PFSK-1 (cell line): ENCODE measurements around the gene POP4. TPM values are rescaled to one million over a fixed set of nuclear protein-coding genes. Genes with fewer than 3 reads are reported as not detected.

Source experiments
- FOXP2 ChIP-seq: optimal IDR thresholded peaks from 2 replicates; pipeline ENCODE3; 2011; ENCODE audit warnings: borderline replicate concordance, control low read depth, inconsistent platforms; ENCODE audit not compliant: insufficient read depth; ENCODE audit errors: extremely low read length, extremely low read depth
- POLR2AphosphoS5 ChIP-seq: IDR thresholded peaks from 2 replicates; pipeline ENCODE4 v1.6.1; 2012; ENCODE audit warnings: low read depth, mild to moderate bottlenecking, control low read depth, low read length, moderate library complexity
- REST ChIP-seq, 2 experiments: IDR thresholded peaks; 2 replicates each; pipeline versions ENCODE4 v1.6.1 to v1.8.0; 2011 to 2012; ENCODE audit warnings: low read depth in 2 of 2, low read length in 2 of 2, control low read depth in 1 of 2, inconsistent platforms in 1 of 2, mild to moderate bottlenecking in 1 of 2, moderate library complexity in 1 of 2; ENCODE audit not compliant: insufficient read depth in 1 of 2
- SIN3A ChIP-seq: IDR thresholded peaks from 2 replicates; pipeline ENCODE4 v1.6.1; 2012; ENCODE audit warnings: mild to moderate bottlenecking, low read length, moderate library complexity, borderline replicate concordance; ENCODE audit not compliant: insufficient read depth
- TAF1 ChIP-seq: IDR thresholded peaks from 2 replicates; pipeline ENCODE4 v1.6.1; 2012; ENCODE audit warnings: low read length, control low read depth, borderline replicate concordance; ENCODE audit not compliant: insufficient read depth
- polyA plus RNA-seq: library from polyadenylated mRNA; unstranded; fragments of >200 nt; gene quantifications from one replicate; pipeline ENCODE4 v1.2.1, GENCODE V29; 2012; ENCODE audit warnings: low read depth, missing spikeins; ENCODE audit not compliant: insufficient read length

POP4 gene
- polyA plus RNA-seq: 37.2 TPM

GRCh38 chr19:29605653-29606419 is at the start of gene POP4:
Gene POP4 (plus strand): TSS chr19:29606283. CDS start chr19:29606319, 36 bp downstream.
- TF ChIP-seq POLR2AphosphoS5 (peak; percentile 99), TAF1 (peak; percentile 61; the same call in 1 of the 2 replicates), SIN3A (no peak; the same call in 1 of the 2 replicates), REST (IDR thresholded peaks at IDR 0.05; ENCODE audit: insufficient read depth in 1 of 2, low read depth in 2 of 2, low read length in 2 of 2) (peak; percentile 26 to 57; a peak in 1 of 4 replicates), FOXP2 (peak; percentile 50)

GRCh38 chr19:29559743-29560142 is 46.3 kb upstream of the POP4 start:
- TF ChIP-seq SIN3A (no peak), TAF1 (no peak), REST (IDR thresholded peaks at IDR 0.05; ENCODE audit: insufficient read depth in 1 of 2, low read depth in 2 of 2, low read length in 2 of 2) (no peak), POLR2AphosphoS5 (no peak), FOXP2 (no peak)

GRCh38 chr19:29560313-29561075 is 45.6 kb upstream of the POP4 start:
- TF ChIP-seq POLR2AphosphoS5: no peak
- no peak for TF ChIP-seq FOXP2
- no peak for TF ChIP-seq TAF1
- no peak for TF ChIP-seq REST (IDR thresholded peaks at IDR 0.05; ENCODE audit: insufficient read depth in 1 of 2, low read depth in 2 of 2, low read length in 2 of 2)
- no peak for TF ChIP-seq SIN3A

- TF ChIP-seq TAF1 (no peak), SIN3A (no peak), POLR2AphosphoS5 (no peak), REST (IDR thresholded peaks at IDR 0.05; ENCODE audit: insufficient read depth in 1 of 2, low read depth in 2 of 2, low read length in 2 of 2) (no peak), FOXP2 (no peak)
Measured at GRCh38 chr19:29561601-29562000, 44.5 kb upstream of the POP4 start.
